Thoracic aorta (tissue), 2 donors: ENCODE results near the gene SUFU. TPM values are rescaled to one million over a fixed set of nuclear protein-coding genes. Genes with fewer than 3 reads are reported as not detected.

Experiments used
- ATAC-seq: fragments of 150-250 bp; one replicate; pipeline ENCODE4 v1.8.0; 2017; ENCODE audit warnings: low read depth; ENCODE audit not compliant: insufficient number of reproducible peaks, low FRiP score
- DNase-seq: peaks from one replicate; pipeline ENCODE4 v3.0.0-alpha.2; 2020; ENCODE audit warnings: low spot score
- H3K27ac ChIP-seq, 2 donors: fragments of 200-600 bp; sonication (generic); 1 replicate in 1 of 2; 2 replicates in 1 of 2; pipeline ENCODE4 v1.5.1; 2016; ENCODE audit warnings: mild to moderate bottlenecking in 2 of 2, moderate library complexity in 2 of 2
- H3K27me3 ChIP-seq: fragments of 200-600 bp; sonication (generic); replicated peaks from 2 replicates; pipeline ENCODE4 v1.6.0; 2016; ENCODE audit warnings: mild to moderate bottlenecking; ENCODE audit not compliant: insufficient read depth
- H3K36me3 ChIP-seq: fragments of 200-600 bp; sonication (generic); one replicate; pipeline ENCODE4 v1.5.1; 2016
- H3K4me1 ChIP-seq, 2 donors: fragments of 200-600 bp; sonication (generic); 1 replicate in 1 of 2; 2 replicates in 1 of 2; pipeline versions ENCODE4 v1.5.1 to v1.6.0; 2016; ENCODE audit warnings: low read depth in 2 of 2, mild to moderate bottlenecking in 1 of 2; ENCODE audit not compliant: control insufficient read depth in 1 of 2
- H3K4me3 ChIP-seq: fragments of 200-600 bp; sonication (generic); 2 replicates; pipeline ENCODE4 v1.5.1; 2016; ENCODE audit warnings: mild to moderate bottlenecking
- H3K9me3 ChIP-seq: fragments of 200-600 bp; sonication (generic); 2 replicates; pipeline ENCODE4 v1.5.1; 2016
- total RNA-seq, 2 donors: library from RNA; depleted of rRNA; stranded (reverse); fragments of >200 nt; gene quantifications; one replicate each; pipeline versions ENCODE4 v1.1.0 to v1.2.3, GENCODE V29; 2016
- TF ChIP-seq, protein P1 (sequence below): fragments of 200-600 bp; sonication (generic); IDR thresholded peaks from one replicate; pipeline ENCODE4 v1.5.1; 2019; ENCODE audit warnings: antibody characterized with exemption

Gene SUFU
- total RNA-seq, 2 donors from 2014 or later: 4.6 to 7.6 TPM

DNA sequence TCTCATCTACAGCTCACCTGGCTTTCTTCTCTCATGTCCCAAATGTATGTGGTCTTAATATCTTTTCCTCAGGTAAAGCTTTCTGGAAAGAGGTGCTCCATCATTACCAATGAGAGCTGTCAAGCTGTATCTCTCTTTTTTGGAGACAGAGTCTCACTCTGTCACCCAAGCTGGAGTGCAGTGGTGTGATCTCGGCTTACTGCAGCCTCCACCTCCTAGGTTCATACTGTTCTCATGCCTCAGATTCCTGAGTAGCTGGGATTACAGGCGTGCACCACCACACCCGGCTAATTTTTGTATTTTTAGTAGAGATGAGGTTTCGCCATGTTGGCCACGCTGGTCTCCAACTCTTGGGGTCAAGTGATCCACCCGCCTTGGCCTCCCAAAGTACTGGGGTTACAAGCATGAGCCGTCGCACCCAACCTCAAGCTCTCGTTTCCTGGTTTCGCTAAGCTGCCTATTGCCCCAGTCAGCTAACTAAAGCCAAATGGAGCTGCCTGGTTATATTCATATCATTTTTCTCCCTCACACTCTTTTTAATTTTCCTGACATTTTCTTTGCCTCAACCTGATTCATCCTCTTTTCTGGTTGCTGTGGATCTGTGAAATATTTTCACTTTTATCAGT is 60.5 kb downstream of the SUFU start:
- Histone ChIP-seq H3K4me3 (no peak overlapping the region), H3K4me1 (no peaks in the 10 kb centered on the region), H3K27me3 (no peaks in the 10 kb centered on the region), H3K9me3 (no peaks in the 10 kb centered on the region), H3K36me3 (no peaks in the 10 kb centered on the region), H3K27ac (no peak overlapping the region)
- DNase-seq: no peak
- TF ChIP-seq, protein P1, sequence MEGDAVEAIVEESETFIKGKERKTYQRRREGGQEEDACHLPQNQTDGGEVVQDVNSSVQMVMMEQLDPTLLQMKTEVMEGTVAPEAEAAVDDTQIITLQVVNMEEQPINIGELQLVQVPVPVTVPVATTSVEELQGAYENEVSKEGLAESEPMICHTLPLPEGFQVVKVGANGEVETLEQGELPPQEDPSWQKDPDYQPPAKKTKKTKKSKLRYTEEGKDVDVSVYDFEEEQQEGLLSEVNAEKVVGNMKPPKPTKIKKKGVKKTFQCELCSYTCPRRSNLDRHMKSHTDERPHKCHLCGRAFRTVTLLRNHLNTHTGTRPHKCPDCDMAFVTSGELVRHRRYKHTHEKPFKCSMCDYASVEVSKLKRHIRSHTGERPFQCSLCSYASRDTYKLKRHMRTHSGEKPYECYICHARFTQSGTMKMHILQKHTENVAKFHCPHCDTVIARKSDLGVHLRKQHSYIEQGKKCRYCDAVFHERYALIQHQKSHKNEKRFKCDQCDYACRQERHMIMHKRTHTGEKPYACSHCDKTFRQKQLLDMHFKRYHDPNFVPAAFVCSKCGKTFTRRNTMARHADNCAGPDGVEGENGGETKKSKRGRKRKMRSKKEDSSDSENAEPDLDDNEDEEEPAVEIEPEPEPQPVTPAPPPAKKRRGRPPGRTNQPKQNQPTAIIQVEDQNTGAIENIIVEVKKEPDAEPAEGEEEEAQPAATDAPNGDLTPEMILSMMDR: no peak
- ATAC-seq: no peak

GRCh38 chr10:102565793-102566192 is 62.0 kb downstream of the SUFU start:
- Histone ChIP-seq H3K36me3 (no peaks in the 10 kb centered on the region), H3K4me3 (no peak overlapping the region), H3K27ac (no peak overlapping the region), H3K9me3 (no peaks in the 10 kb centered on the region), H3K4me1 (no peaks in the 10 kb centered on the region), H3K27me3 (no peaks in the 10 kb centered on the region)
- ATAC-seq: no peak
- DNase-seq: no peak
- TF ChIP-seq, protein P1: no peak

DNA sequence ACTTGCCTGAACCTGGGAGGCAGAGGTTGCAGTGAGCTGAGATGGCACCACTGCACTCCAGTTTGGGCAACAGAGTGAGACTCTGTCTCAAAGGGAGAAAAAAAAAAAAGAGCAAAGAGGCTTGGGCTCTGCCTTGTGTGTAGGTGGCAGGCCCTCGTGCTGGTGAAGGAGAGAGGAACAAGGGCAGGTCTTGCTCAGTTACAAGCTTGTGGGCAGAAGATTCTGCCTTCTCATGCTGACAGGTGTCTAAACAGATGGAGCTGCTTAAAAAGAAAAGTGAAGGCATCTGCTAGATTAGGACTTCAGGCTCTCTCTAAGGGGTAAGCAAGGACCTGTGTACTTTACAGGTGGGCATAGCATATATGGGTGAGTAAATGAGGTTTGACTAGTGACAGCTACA is 75.0 kb downstream of the SUFU start:
- TF ChIP-seq, protein P1: no peak
- no peaks in the 10 kb centered on the region for H3K4me1 ChIP-seq
- no peak for ATAC-seq
- no peaks in the 10 kb centered on the region for H3K9me3 ChIP-seq
- DNase-seq: no peak
- no peaks in the 10 kb centered on the region for H3K36me3 ChIP-seq
- H3K27ac ChIP-seq: no peak overlapping the region
- H3K27me3 ChIP-seq: no peaks in the 10 kb centered on the region
- no peak overlapping the region for H3K4me3 ChIP-seq

DNA sequence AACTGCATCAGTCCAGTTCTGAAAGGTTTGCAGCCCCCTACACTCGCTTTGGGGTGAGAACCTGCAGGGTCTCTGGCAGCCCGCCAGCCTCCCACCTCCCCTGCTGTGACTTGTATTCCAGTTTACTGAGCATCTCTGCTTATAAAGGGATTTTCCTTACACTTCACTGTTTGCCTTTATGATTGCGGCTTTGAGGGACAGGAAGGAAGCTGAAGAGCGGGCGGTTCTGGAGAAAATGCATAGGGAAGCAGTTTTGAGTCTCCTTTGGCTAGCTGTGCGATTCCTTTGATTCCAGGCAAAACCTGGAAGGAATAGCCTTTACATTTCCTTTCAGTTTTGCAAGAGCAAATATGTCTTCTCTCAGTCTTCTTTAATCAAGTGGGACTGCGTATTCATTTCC is 75.6 kb downstream of the SUFU start:
- no peak for DNase-seq
- H3K9me3 ChIP-seq: no peaks in the 10 kb centered on the region
- H3K4me3 ChIP-seq: peak overlapping the region; percentile 15
- H3K27me3 ChIP-seq: no peaks in the 10 kb centered on the region
- no peaks in the 10 kb centered on the region for H3K36me3 ChIP-seq
- no peak for ATAC-seq
- H3K27ac ChIP-seq: no peak overlapping the region
- H3K4me1 ChIP-seq: no peaks in the 10 kb centered on the region
- TF ChIP-seq, protein P1: no peak

- TF ChIP-seq, protein P1: no peak
- Histone ChIP-seq H3K36me3 (no peaks in the 10 kb centered on the region), H3K9me3 (no peaks in the 10 kb centered on the region), H3K27me3 (no peaks in the 10 kb centered on the region), H3K4me3 (no peak overlapping the region), H3K27ac (no peak overlapping the region), H3K4me1 (no peaks in the 10 kb centered on the region)
- DNase-seq (no peak), ATAC-seq (no peak)
Measured at GRCh38 chr10:102580230-102580629, 76.5 kb downstream of the SUFU start.
